ENCODE data around the gene MOG. TPM values are rescaled to one million over a fixed set of nuclear protein-coding genes. Genes with fewer than 3 reads are reported as not detected.
A peak's percentile ranks its signal among the peaks of the same experiment; 100 is the strongest.

The MOG gene
- polyA plus RNA-seq, 1 of the 3 experiments (the other 2 are of a cell fraction) = not detected

DNA sequence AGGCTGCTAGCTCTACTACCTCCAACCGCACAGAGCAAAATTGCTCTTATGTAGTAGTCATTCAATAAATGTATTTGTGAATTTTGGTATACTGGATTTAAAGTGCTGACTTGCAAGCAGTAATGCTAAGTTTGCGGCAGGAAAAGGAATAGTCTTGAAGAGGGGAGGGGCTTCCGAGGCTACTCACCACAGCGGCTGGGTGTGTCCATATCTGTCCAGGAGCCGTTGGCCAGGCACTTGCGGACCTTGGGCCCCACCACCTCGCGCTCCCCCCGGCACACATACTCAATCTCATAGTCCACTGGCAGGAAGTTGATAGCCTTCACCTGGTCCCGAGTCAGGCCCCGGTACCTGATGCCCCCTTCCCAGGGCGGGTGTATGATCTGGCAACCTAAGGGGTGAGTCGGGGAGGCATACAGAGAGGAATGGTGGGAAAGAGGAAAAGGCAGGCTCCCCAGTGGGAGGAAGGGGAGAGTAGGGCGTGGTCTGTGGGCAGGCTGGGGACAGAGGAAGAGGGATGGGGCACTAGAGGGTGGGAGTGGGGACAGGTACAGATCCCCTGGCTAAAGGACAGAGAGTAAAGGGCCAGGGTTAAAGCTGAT is 25.6 kb upstream of the MOG start:
- Histone ChIP-seq H4K20me1 (ENCODE audit: insufficient read depth) (no peaks in the 10 kb centered on the region), H3K27me3 (ENCODE audit: insufficient read depth) (no peaks in the 10 kb centered on the region), H3K4me1 (ENCODE audit: control insufficient read depth in 1 of 2, insufficient read depth in 2 of 2, low read depth in 1 of 2, low read length in 1 of 2) (peaks cover 16 to 20% of the 10 kb centered on the region in 2 experiments; a peak in 2 of 4 replicates), H3K9me3 (no peaks in the 10 kb centered on the region), H2AFZ (ENCODE audit: low read depth) (no peak overlapping the region), H3F3A (replicated peaks; ENCODE audit: insufficient read depth) (peaks cover 4% of the 10 kb centered on the region), H3K36me3 (replicated peaks in 1 of 2; ENCODE audit: control insufficient read depth in 1 of 2, insufficient read depth in 2 of 2, low read length in 1 of 2) (no peaks in the 10 kb centered on the region), H3K79me2 (ENCODE audit: insufficient read depth) (peaks cover 14% of the 10 kb centered on the region; the same call in 1 of the 2 replicates), H3K27ac (ENCODE audit: low read depth in 2 of 2, low read length in 1 of 2) (no peak overlapping the region), H3K4me2 (peak overlapping the region; percentile 92), H3K9ac (no peak overlapping the region; the same call in 1 of the 2 replicates), H3K9me2 (no peaks in the 10 kb centered on the region), H3K4me3 (ENCODE audit: low read depth in 2 of 2, low read length in 1 of 2) (peak overlapping the region in 1 of 2 experiments; percentile 90; a peak in 2 of 4 replicates)
- ChIA-PET POLR2A (no interaction called here), CTCF (interaction anchor here (3.5 kb wide), 1 partner anchor 20 kb away, joined by 69 read pairs; no protein-coding TSS in a partner anchor)
- DNase-seq = no peak
- TF ChIP-seq FOSL2 (IDR thresholded peaks at IDR 0.05; ENCODE audit: borderline replicate concordance, low read depth) = no peak
- 92% methylated on average over 14 of the region's 14 CpGs for WGBS (ENCODE audit: low lambda C conversion rate)

DNA sequence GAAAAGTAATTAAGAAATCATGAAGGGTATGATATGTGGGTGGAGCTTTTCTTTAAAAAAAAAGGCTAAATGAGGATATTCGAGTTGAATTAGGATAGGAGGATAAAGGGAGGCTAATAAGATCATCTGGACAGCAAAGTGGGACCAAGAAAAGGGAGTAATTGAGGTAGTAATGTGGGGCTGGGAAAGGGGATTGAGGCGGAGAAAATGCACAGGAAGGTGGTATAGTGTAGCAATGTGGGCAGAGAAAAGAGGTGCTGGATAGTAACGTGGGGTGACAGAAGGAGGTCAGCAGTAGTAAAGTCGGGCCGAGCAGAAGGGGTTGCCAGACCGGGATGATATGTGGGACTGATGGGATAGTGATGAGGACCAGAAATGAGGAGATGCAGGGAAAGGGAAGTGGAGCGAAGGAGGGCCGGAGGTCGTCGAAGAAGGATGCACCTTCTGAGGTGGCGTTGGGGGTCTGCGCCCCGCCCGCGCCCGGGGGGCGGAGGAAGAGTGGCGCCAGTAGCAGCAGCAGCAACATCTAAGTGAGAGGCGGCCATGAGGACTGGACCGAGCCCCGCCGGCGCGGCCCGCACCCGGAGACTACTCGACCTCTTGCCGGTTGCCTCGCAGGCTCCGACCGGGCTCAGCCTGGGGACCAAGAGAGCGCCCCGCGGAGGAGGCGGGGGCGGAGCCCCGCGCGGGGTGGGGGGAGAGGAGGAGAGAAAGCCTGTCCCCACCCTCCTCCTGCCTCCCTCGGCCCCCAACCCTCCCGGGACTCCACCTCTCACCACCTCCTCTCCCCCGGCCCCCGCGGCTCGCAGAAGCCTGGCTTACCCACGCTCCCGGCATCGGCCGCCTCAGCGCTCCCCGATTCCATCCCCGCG is 24.8 kb upstream of the MOG start:
- H3K4me1 ChIP-seq (ENCODE audit: control insufficient read depth in 1 of 2, insufficient read depth in 2 of 2, low read depth in 1 of 2, low read length in 1 of 2) = peaks cover 16 to 18% of the 10 kb centered on the region in 2 experiments; a peak in 2 of 4 replicates
- H3K4me2 ChIP-seq = peak overlapping the region; percentile 92
- peak overlapping the region; percentile 62 to 90 for H3K4me3 ChIP-seq (ENCODE audit: low read depth in 2 of 2, low read length in 1 of 2)
- H3F3A ChIP-seq (replicated peaks; ENCODE audit: insufficient read depth) = peaks cover 4% of the 10 kb centered on the region
- ChIA-PET CTCF (interaction anchor here (1.6 to 3.5 kb wide), 2 partner anchors 10 to 20 kb away, joined by 9 to 69 read pairs; no protein-coding TSS in a partner anchor), POLR2A (interaction anchor here (1.0 to 2.0 kb wide), 5 partner anchors 12 to 28 kb away, joined by 3 to 12 read pairs (median 4); no protein-coding TSS in a partner anchor)
- no peak for TF ChIP-seq RFX5 (IDR thresholded peaks at IDR 0.05; ENCODE audit: low read length)
- TF ChIP-seq MXI1 (IDR thresholded peaks at IDR 0.05; ENCODE audit: low read depth, low read length) = peak; percentile 21; the same call in 1 of the 2 replicates
- H3K27ac ChIP-seq (ENCODE audit: low read depth in 2 of 2, low read length in 1 of 2) = peak overlapping the region in 1 of 2 experiments; percentile 71; a peak in 2 of 4 replicates
- 0 out of 2 replicates have a peak overlapping the region, but pooled peaks have one; percentile 65 for H2AFZ ChIP-seq (ENCODE audit: low read depth)
- no peaks in the 10 kb centered on the region for H3K27me3 ChIP-seq (ENCODE audit: insufficient read depth)
- no peaks in the 10 kb centered on the region for H3K36me3 ChIP-seq (replicated peaks in 1 of 2; ENCODE audit: control insufficient read depth in 1 of 2, insufficient read depth in 2 of 2, low read length in 1 of 2)
- H3K9me2 ChIP-seq = no peaks in the 10 kb centered on the region
- H3K9me3 ChIP-seq = no peaks in the 10 kb centered on the region
- H3K79me2 ChIP-seq (ENCODE audit: insufficient read depth) = peaks cover 14% of the 10 kb centered on the region; the same call in 1 of the 2 replicates
- H3K9ac ChIP-seq = peak overlapping the region; percentile 77
- DNase-seq = peak; percentile 88
- no peaks in the 10 kb centered on the region for H4K20me1 ChIP-seq (ENCODE audit: insufficient read depth)
- WGBS (ENCODE audit: low lambda C conversion rate) = 10% methylated on average over 25 of the region's 53 CpGs

DNA sequence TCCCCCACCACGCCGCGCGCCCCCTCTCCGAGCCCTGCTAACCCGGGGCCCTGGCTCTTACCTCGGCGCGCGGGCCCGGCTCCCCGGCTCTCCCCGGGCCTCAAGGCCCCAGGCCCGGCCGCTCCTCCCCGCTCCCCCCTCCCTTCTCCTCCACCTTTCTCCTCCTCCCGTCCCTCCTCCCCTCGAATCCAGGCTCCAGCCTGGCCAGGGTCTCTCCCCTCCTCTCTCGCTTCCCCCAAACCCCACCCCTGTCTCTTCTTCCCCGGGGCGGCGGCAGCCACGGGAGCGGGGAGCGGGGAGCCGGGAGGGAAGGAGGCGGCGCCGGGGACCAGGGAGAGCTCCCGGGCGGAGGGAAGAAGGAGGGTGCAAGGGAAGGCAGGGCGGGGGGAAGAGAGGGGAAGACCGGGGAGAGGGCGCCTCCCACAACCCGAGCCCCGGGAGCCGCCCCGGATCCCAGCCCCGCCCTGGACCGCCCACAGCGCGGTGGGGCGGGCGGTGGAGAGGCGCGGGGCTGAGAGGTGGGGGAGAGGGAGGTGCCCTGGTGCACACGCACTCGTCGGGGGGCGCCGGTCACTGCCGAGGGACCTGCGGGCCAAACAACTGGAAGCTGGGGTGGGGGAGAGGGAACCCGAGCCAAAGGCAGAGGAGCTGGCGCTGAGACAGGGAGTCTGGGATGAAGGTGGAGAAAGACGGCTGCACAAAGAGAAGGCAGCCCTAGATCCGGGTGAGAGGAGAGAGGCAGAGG is 23.9 kb upstream of the MOG start, which contains the start of gene GABBR1:
Gene GABBR1 (minus strand): TSS at position 395 of the 745 bp plus-strand sequence. CDS start 798 bp downstream, outside the sequence.
- under 1% methylated on average over 47 of the region's 57 CpGs for WGBS (ENCODE audit: low lambda C conversion rate)
- Histone ChIP-seq H2AFZ (ENCODE audit: low read depth) (peak within 1 kb of the TSS; percentile 91), H3K27ac (ENCODE audit: low read depth in 2 of 2, low read length in 1 of 2) (peak within 1 kb of the TSS; percentile 33 to 71; a peak in 3 of 4 replicates), H4K20me1 (ENCODE audit: insufficient read depth) (no peaks in the 10 kb centered on the region), H3K4me2 (peak within 1 kb of the TSS; percentile 92), H3K4me1 (ENCODE audit: control insufficient read depth in 1 of 2, insufficient read depth in 2 of 2, low read depth in 1 of 2, low read length in 1 of 2) (peaks cover 16 to 17% of the 10 kb centered on the region in 2 experiments; a peak in 2 of 4 replicates), H3K36me3 (replicated peaks in 1 of 2; ENCODE audit: control insufficient read depth in 1 of 2, insufficient read depth in 2 of 2, low read length in 1 of 2) (no peaks in the 10 kb centered on the region), H3K9me3 (no peaks in the 10 kb centered on the region), H3K27me3 (ENCODE audit: insufficient read depth) (no peaks in the 10 kb centered on the region), H3K79me2 (ENCODE audit: insufficient read depth) (peaks cover 14% of the 10 kb centered on the region; the same call in 1 of the 2 replicates), H3K9me2 (no peaks in the 10 kb centered on the region), H3F3A (replicated peaks; ENCODE audit: insufficient read depth) (peaks cover 4% of the 10 kb centered on the region), H3K9ac (peak within 1 kb of the TSS; percentile 77), H3K4me3 (ENCODE audit: low read depth in 2 of 2, low read length in 1 of 2) (peak within 1 kb of the TSS; percentile 62 to 90)
- DNase-seq = peak; percentile 99
- CTCF ChIA-PET = interaction anchor here (0.7 to 3.5 kb wide), 6 partner anchors 9 to 30 kb away, joined by 3 to 69 read pairs (median 6); no protein-coding TSS in a partner anchor
- POLR2A ChIA-PET = interaction anchor here (1.0 to 2.0 kb wide), 5 partner anchors 13 to 29 kb away, joined by 3 to 12 read pairs (median 4); no protein-coding TSS in a partner anchor
- TF ChIP-seq SMC3 (IDR thresholded peaks at IDR 0.05; ENCODE audit: low read depth, low read length) = no peak
- TF ChIP-seq FOXM1 (IDR thresholded peaks at IDR 0.05; ENCODE audit: low read depth) = no peak
- TF ChIP-seq REST (IDR thresholded peaks at IDR 0.05; ENCODE audit: low read depth, low read length) = peak; percentile 84
- TF ChIP-seq TCF12 (IDR thresholded peaks at IDR 0.05) = no peak
- TF ChIP-seq ZBTB33 (IDR thresholded peaks at IDR 0.05; ENCODE audit: borderline replicate concordance, low read depth) = no peak
- TF ChIP-seq POLR2AphosphoS5 (IDR thresholded peaks at IDR 0.05; ENCODE audit: low read depth, low read length) = 0 out of 2 replicates have a peak, but pooled peaks have one; percentile 54
- no peak for TF ChIP-seq GATA2 (CRISPR knock-in tag; IDR thresholded peaks at IDR 0.05)
- no peak for TF ChIP-seq RAD21 (IDR thresholded peaks at IDR 0.05; ENCODE audit: low read length)

All from SK-N-SH (cell line).